Iris pigment epithelial cell (primary cell): ENCODE measurements around the gene COTL1.

Experiments used
- DNase-seq: peaks from one replicate; pipeline ENCODE4 v3.0.0-alpha.2; 2011; ENCODE audit warnings: low read depth

Gene COTL1

GRCh38 chr16:84548971-84549844 is 68.7 kb downstream of the COTL1 start:
- peak; percentile 21 for DNase-seq

- DNase-seq: no peak
These were observed 69.4 kb downstream of the COTL1 start for GRCh38 chr16:84548508-84548907.

- no peak for DNase-seq
These were observed 70.3 kb downstream of the COTL1 start for GRCh38 chr16:84547546-84548061.

- DNase-seq: no peak
These were observed 71.0 kb downstream of the COTL1 start for GRCh38 chr16:84546669-84547545.

- DNase-seq: no peak
These were observed 72.7 kb downstream of the COTL1 start for GRCh38 chr16:84545114-84545737.

- DNase-seq: peak; percentile 16
These were observed 73.7 kb downstream of the COTL1 start for GRCh38 chr16:84544031-84544773.

- no peak for DNase-seq
These were observed 74.6 kb downstream of the COTL1 start for GRCh38 chr16:84543253-84543652.

GRCh38 chr16:84541999-84542817 is 75.7 kb downstream of the COTL1 start:
- peak; percentile 47 for DNase-seq

GRCh38 chr16:84540194-84540593 is 77.7 kb downstream of the COTL1 start:
- no peak for DNase-seq

- DNase-seq: no peak
These were observed 79.5 kb downstream of the COTL1 start for GRCh38 chr16:84538222-84538840.

- DNase-seq: no peak
These were observed 80.3 kb downstream of the COTL1 start for GRCh38 chr16:84537491-84538151.

- no peak for DNase-seq
These were observed 82.0 kb downstream of the COTL1 start for GRCh38 chr16:84535851-84536250.

- DNase-seq: no peak
These were observed 82.5 kb downstream of the COTL1 start for GRCh38 chr16:84535408-84535807.

GRCh38 chr16:84534815-84535214 is 83.1 kb downstream of the COTL1 start:
- no peak for DNase-seq

- peak; percentile 69 for DNase-seq
These were observed 84.9 kb downstream of the COTL1 start for GRCh38 chr16:84532855-84533486.

- peak; percentile 90 for DNase-seq
These were observed 85.6 kb downstream of the COTL1 start for GRCh38 chr16:84532291-84532724.

- no peak for DNase-seq
These were observed 86.2 kb downstream of the COTL1 start for GRCh38 chr16:84531671-84532111.

- no peak for DNase-seq
These were observed 87.3 kb downstream of the COTL1 start for GRCh38 chr16:84530590-84530989.

GRCh38 chr16:84529607-84530006 is 88.3 kb downstream of the COTL1 start:
- no peak for DNase-seq
